GM18907 (cell line): Measurements from ENCODE around the gene KCNK5.

Source experiments
- ATAC-seq: cut with Tn5 transposase; IDR thresholded peaks from one replicate; pipeline ENCODE4 v1.9.1; 2021; ENCODE audit warnings: mild to moderate bottlenecking, moderate library complexity; ENCODE audit not compliant: unreplicated experiment

KCNK5 gene

DNA sequence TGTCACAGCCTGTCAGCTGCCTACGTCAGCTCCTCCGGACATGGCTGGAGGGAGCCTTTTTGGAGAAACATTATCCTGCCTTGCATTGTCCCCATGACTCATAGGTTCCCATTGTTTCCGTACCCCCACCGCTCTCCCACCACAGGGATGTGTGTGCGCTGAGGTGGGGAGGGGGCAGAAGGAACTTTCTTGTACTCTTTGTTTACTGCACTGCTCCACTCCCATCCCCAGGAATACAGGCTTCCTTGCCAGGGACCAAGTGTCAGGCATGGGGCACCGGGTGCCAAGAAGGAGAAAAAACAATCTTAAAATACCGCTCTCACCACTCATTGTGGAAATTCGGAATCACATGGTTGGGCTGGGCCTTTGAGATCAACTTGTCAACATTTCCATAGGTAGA lies 51.0 kb downstream of the KCNK5 start:
- no peak for ATAC-seq

DNA sequence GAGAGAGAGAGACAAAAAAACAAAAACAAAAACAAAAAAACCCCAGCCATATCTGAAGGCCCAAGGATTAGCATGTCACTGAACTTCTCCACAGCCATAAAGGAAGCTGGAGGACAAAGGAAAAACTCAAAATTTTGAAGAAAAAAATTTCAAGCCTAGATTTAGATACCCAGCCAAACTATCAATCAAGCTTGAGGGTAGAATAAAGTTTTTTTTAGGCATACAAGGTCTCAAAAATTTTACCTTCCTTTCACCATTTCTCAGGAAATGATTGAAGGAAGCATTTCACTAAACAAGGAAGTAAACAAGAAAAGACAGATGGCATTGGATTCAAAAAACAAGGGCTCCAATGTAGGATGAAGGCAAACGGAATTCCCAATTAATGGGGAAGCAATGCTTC lies 52.1 kb downstream of the KCNK5 start:
- no peak for ATAC-seq

DNA sequence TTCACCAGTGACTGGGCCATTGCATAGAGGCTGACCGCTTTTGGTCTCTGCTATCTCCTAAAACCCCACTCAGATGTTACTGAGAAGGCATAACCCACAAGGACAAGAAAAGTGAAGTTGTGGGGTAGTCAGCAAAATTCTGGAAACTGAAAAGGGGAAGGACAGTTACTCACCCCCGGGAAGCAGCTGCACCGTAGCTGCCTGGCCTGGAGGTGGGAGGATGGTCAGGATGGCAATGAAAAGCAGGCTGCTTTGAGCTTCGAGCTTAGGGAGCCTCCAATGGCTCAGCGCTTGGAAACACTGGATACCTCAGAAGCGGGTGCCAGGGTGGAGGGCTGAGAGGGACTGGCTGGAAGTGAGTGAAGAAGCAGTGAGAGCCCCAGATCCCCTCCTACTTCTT lies 56.0 kb downstream of the KCNK5 start:
- no peak for ATAC-seq

DNA sequence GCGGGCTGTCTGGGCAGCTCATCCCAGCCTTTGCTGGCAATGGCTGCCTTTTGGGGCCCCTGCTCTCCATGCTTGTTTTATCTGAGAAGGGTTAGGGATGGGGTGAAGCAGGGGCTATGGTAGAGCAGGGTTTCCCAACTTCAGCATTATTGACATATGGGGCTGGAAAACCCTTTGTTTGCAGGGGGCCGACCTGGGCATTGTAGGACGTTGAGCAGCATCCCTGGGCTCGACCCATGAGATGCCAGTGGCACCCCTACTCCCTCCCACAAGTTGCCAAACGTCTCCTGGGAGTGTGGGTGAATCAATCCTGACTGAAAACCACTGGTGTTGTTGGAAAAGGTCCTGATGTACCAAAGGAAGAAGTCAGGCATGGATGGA lies 56.9 kb downstream of the KCNK5 start:
- ATAC-seq: no peak

DNA sequence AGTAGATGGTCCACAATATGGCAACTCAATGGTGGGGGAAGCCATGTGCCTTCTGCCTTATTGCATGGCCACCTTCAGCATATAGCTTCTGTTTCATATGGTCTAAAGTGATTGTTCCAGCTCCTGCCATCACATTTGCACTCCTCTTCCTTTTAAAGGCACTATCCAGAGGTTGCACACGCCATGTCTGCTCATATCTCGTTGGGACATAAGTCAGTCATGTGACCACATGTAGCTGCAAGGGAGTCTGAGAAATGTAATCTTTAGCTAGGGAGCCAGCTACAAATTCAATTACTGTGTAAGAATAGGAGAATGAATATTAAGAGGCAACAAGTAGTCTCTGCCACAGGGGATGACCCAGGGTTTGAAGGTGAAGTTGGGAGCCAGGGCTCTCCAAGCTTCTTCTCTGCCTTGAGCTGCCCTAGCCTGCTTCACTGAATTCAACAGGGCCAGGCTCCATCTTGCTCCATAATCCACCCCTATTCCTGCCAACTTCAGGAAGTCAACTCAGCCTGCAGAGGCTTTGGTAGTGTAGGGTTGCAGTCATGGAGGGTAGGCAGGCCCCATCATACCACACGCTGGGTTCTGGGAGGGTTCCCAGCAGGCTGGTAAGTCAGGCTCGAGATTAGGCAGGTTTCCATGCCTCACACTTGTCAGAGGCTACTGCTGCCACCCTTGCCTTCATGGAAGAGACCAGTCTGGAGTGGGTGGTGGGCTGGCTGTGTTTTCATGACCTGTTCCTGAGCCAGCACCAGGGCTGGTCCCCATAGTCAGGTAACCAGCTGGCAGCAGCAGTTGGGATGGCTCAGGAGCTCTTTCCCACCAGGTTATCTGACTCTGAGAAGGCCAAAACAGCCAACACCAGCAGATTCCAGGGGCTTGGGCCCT lies 57.5 kb downstream of the KCNK5 start:
- no peak for ATAC-seq

DNA sequence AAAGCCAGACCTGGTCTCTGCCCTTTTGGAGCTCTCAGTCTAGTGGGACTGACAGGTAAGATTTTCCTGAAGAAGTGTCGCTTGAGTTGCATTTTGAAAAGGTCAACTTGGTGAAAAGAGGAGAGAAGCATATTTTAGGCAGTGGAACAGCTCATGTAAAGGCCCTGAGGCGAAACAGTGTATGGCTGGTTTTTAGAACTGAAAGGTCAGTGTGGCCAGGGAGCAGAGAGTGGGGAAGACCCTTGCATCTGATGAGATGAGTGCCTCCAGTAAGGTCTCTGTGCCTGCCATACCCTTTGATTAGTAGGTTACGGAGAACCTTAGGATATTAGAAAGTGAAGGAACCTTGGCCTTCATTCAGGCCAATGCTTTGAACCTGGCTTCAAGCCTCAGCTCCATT lies 58.4 kb downstream of the KCNK5 start:
- no peak for ATAC-seq

DNA sequence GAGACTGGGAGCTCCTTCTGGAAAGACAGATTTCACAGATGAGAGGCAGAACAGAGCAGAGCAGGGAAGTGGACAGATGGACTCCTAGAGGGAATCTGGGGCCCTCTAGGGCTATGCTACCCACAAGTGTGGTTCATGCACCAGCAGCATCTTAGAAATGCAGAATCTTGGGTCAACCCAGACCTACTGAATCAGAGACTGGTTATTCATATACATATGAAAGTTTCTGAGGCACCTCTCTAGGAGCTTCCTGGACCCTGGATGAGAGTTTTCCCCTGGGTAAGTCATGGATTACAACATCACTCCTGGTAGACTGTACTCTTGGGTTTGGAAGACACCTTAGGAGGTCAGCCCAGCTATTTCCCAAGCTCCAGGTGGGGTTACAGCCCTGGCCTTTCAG lies 58.9 kb downstream of the KCNK5 start:
- ATAC-seq: no peak

DNA sequence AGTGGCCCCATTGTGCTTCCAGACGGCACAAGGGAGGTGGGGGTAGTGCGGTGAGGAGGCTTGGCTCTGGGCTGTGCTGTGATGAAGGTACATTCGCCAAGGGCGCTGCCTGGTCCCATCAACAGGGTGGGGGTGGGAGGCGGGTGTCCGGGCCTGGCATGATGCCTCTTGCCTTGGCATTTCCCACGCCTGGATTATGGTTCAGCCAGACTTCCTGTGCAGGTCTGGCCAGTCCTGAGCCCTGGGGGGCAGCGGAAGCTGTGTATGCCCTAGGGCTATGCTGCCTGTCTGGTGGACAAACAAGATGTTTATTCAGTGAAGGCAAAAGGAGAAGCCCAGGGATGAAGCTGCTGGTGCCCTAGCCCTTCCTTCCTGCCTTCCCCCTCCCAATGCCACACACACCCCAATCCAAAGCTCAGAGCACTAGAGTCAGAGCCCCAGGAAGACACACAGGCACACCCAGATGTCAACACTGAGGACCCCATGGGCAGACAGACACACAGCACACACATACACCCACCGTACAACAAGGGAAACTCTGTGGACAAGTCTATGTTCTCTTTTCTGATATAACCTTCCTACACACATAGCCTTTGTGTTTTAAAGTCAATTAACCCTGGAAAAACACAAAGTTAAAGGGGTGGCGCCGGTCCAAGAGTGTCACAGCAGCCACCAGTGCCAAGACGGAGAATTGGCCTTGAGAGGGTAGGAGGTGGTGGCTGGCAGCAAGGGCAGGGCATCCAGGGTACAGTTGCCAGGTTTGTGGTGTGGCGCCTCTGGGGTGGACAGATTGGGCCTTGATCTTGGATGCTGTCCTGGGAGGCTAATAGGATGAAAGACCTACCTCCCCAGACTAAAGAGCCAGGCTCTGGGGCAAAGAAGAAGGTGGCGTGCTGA lies 59.6 kb downstream of the KCNK5 start:
- no peak for ATAC-seq

DNA sequence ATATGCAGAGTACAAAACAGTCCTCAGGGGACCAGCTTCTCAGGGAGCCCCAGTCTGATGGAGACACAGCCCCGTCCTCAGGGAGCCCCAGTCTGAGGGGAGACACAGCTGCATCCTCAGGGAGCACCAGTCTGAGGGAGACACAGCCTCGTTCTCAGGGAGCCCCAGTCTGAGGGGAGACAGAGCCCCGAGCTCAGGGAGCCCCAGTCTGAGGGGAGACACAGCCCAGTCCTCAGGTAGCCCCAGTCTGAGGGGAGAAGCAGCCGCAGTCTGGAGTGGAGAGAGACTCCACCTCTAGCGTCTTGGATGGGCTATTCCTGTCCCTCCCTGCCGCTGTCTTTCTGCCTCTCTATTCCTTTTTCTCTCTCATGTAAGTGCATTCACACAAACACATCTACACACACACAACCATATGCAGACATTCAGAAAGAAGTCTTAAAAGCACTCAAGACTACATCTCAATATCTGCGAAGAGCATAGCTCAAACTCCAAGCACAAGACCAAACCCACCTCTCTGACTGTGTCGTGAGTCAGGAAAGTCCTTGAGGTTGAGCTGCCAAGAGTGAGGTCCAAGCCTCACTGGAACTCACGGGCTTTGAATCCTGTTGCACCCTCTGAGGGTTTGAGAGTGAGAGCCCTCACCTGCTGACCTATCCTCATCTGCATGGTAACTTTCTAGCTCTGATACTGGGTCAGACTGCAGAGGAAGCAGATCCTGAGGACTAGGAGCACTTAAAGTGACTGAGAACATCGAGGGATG lies 61.2 kb downstream of the KCNK5 start:
- no peak for ATAC-seq

DNA sequence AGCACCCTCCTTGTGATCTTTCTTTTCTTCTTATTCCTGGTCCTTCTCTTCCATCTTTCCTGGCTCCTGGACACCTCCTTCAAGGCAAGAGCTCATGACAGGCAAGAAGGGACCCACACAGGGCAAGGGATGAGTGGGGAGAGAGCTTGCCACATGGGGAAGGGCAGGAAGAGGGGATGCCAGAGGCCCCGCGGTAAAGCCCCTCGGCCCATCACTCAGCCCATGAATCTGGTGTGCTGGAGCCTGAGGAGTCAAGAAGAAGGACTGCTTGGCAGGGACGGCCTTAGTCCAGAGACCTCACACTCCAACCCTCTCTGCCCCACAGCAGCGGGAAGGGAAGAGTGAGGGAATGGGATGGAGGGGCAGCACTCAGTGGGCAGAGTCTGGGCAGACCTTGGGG lies 62.0 kb downstream of the KCNK5 start:
- ATAC-seq: no peak

DNA sequence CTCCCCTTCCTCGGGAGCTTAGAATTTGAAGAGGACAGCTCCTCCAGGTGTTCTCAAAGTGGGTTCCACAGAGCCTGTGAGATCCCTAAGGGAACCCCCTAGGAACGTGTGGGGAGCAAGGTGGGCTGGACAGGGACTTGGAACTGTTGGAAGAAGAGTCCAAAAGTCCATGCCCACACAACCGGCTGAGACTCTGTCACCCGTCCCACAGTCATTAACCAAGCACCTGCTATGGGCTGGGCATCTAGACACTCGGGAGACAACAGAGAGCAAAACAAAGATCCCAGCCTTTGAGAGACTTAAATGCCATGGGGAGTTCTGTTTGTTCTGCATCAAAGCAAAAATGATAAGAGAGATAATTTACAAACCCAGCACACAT lies 62.4 kb downstream of the KCNK5 start:
- no peak for ATAC-seq

DNA sequence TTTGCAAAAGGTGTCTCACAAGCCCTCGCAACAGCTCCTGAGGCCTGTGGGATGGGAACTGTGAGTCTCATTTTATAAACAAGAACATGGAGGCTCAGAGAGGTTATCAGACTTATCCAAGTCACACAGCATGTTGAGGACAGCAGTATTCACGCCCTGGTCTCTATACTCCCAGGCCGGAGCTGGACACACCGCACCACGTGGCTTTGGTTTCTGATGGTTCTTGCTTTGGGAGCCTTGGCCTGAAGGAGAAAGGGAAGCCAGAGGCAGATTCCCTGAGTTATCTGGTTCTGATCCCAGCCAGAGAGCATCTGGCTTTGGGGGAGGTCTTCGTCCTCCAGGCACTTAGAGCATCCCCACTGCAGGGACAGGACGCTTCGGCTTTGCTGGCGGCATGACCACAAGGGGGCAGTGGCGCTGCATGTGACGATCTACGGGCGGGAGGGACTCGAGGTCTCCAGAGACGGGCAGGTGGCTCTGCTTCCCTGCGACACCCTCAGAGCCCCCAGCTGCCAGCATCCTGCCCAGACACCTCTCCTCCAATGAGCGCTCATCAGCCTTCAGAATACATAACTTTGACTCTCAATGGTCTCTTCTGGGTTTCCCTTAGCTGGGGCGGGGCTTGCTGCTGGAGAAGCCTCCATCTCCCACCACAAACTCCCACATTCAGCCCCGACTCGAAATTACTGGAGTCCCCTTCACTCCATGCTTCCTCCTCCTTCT lies 62.9 kb downstream of the KCNK5 start:
- ATAC-seq: no peak

DNA sequence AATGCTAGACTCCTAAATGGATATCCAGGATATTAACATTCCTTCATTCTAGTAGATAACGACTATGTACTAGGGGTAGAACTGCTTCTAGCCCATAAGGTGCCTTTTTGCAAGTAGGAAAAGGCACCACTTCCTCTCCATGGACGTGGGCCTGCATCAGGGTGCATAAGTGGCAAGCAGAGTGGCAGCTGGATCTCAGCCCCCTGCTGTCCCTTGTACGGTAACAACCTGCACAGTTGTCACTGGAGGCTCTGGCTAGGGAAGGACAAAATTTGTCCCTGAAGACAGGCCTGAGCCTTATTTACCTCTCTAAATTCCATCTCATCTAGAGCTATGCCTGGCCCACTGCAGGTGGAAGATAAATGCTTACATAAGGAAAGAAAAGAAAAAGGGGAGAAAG lies 71.8 kb downstream of the KCNK5 start:
- no peak for ATAC-seq

DNA sequence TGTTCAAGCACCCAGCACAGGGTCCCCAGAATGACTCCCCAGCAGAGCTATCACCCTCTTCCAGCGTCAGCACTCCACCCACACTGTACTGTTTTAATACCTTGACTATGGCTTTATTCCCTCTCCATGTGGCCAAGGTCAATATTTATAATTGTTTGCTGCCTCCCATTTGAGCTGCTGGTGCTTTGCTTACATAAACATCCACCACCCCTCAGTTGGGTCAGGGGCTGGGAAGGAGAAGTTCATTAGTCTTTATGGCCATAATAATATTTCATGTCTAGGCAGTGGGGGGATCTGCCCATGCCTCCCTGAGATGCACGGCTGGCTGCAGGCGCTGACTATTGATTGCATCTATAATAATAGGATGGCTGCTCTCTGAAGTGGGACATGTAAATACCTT lies 72.5 kb downstream of the KCNK5 start:
- ATAC-seq: no peak

DNA sequence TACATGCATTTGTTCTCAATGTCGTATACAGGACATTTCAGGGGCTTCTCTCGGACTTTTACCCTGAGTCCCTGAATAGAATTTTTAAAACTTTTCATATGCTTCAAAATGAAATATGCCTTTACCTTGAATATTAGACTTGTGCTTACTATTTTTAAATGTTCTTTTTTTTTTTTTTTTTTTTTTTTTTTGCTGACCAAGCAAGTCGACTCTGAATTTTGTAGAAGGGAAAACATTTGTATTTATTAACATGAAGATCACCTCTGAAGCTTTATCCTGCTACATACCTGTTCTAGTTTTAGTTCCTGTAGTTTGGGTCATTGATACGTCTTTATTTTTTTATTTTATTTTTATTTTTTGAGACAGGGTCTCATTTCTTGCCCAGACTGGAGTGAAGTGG lies 74.6 kb downstream of the KCNK5 start:
- no peak for ATAC-seq

DNA sequence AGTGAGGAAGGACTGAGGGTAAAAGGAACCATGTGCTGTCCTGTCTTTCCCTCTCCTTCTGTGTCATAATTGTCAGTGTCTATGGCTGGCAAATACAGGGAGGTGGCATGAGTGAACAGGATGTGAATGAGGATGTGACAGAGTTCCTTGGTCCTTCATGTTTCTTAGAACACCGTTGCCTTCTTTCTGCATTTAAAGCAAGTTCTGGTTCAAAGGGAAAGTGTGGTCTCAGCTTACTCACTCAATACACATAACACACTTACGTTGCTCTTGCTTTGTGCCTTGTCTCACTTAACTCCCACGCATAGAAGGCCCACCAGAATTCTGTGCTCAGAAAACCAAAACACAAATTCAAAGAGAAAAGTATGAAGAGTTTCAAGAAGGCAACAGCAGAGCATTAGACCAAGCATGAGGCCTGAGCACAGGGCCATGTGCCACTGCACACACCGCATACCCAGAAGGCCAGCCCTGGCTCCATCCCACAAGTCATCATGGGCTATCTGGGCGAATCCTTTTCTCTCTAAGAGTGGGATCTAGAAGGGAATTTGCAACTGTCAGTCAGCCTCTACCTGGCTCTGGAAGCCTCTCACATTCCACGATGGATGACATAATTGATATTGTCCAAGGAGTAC lies 75.4 kb downstream of the KCNK5 start:
- ATAC-seq: no peak

DNA sequence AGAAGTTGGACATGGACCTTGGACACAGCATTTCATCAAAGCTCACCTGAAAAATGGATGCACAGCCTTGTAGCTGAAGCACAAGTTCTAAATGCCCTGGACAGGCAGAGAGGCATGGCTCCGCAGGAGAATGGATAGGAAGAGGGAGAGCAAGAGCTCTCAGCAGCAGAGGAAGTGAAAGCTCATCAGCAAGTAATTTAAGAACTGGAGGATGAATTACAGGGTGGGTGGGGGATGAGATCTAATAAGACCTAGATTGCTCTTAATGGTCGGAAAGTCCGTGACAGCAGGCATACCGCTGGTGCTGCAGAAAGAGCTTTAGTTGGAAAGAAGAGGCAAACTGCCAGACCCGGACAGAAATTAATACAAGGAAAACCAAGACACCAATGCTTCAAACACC lies 77.0 kb downstream of the KCNK5 start:
- ATAC-seq: no peak

DNA sequence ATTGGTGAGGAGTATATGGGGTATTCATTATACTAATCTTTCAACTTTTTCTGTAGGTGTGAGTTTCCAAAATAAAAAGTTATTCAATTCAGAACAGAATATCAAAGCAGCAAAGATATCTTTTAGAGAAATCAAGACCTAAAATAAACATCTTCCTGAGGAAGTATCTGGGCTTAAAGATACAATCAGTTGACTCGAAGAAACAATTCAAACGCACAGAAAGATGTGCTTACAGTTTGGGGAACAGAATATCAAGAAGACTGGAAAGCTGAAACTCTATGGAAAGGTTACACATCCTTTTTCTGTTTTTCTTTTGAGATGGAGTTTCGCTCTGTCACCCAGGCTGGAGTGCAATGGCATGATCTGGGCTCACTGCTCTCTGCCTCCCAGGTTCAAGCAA lies 78.1 kb downstream of the KCNK5 start:
- ATAC-seq: no peak

DNA sequence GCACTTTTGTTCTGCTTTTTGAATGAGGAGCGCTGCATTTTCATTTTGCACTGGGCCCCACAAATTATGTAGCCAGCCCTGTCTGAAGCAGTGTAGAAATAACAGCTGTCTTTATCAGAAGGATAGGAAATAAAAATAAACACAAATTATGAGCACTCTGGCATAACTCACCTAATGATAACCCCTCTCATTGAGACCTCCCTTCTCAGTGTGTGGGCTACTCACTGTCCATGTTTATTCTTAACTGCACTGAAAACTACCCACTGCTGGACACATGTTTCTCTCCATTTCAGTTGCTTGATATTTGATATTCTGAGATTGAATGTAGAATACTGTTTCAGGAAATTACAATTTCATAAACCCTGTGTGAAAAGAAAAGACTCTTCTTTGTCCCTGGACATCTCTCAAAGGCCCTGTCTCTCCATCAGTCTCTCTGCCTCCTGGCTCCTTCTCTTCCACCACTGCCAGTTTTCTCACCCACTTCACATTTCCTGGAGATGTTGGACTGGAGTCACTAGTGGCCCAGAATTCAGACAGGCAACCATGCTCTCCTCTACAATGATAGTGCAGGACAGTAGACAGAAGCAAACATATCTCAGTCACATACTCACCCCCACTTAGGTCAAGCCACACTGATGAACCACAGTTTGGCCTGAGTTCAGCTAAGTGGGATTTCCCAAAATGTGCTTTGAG lies 84.6 kb downstream of the KCNK5 start:
- ATAC-seq: no peak
